GM21737 (cell line): ENCODE measurements around the gene ORC4.

Experiments used
- ATAC-seq: cut with Tn5 transposase; IDR thresholded peaks from one replicate; pipeline ENCODE4 v1.9.1; 2021; ENCODE audit warnings: mild to moderate bottlenecking, moderate library complexity; ENCODE audit not compliant: unreplicated experiment

ORC4 gene

GRCh38 chr2:148020111-148021058, at the start of gene ORC4:
TSS of gene ORC4 (minus strand) at chr2:148020737. CDS start at chr2:147975958, 44,779 bp downstream.
- ATAC-seq = peak; percentile 84

GRCh38 chr2:148067801-148068200, 47.3 kb upstream of the ORC4 start:
- ATAC-seq = no peak

GRCh38 chr2:148065936-148066335, 45.4 kb upstream of the ORC4 start:
- no peak for ATAC-seq

DNA sequence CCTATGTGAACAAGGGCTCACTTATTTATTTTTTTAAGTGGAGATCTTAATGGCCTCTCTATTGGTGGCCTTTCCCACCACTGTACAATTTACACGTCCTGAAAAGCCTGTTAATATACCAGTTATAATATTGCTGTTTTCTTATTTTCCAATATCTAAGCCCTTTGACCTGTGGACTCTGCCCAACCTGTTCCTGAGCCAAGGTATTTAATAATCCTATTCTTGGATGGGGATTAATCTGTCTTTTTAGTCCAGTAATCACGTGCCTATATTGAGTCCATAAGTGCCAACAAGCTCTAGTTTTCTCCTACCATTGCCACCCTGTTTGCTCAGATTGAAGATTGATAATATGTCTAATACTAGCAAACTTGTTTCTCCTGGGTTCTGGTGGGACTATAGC, 43.1 kb upstream of the ORC4 start:
- ATAC-seq = no peak

- ATAC-seq = no peak
These were observed 38.1 kb upstream of the ORC4 start for GRCh38 chr2:148058641-148059040.

DNA sequence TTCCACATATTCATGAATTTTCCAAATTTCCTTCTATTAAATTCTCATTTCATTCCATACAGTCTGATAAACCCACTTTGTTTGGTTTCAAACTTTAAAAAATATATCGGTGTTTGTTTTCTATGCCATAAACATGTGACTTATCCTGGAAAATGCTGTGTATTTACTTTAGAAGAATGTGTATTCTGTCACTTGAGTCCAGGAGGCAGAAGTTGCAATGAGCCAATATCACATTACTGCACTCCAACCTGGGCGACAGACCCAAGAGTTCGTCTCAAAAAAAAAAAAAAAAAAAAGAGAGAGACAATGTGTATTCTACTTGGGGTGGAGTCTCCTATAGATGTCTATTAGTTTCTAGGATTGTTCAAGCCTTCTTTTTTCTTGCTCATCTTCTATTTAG, 32.1 kb upstream of the ORC4 start:
- ATAC-seq = no peak

DNA sequence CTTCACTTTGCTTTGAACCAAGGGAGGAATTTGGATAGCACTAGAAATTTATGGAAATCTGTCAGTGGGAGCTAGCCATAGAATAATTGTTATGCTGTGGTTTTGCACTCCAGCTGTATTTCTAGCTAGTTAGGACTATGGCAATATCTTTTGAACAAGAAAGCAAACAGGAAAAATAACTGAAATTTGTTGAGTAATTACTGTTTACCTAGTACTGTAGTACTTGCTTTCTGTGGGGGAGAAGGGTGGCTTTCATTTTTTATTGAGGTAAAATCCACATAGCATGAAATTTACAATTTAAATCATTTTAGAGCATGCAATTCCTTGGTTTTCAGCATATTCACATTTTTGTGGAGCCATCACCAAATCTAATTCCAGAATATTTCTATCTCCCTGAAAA, 28.7 kb upstream of the ORC4 start:
- ATAC-seq = no peak

DNA sequence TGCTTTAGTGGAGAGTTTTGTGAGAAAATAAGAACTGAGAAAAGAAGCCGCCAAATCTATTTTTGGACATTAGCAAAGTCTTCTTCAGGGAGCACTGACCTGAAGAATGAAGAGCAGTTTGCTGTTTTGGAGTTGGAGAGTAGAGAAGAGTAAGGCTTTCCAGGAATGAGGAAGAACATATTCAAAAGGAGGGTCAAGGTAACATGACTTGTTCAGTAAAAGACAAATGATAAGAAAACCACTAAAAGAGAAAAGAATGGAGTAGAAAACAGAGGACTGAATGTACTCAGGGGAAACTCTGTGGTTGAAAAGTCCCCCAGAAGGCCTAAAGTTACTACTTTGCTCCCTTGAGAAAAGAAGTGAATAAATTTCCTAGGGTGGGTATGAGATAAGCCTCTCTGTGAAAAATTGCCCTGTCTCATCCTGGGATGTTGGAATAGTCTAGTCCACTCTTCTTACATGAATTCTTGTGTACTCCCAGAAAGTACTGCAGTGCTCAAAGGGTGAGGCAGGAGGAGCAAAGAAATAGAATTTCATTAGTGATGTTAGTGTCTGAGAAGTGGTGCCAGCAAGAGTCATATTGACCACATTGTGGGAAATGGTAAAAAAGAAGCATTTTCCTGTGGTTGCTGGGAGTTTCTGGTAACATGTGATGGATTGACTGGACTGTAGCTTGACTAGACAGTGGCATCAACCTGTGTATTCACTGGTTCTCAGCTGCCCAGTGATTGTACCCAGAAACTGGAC, 28.1 kb upstream of the ORC4 start:
- ATAC-seq = peak; percentile 61

DNA sequence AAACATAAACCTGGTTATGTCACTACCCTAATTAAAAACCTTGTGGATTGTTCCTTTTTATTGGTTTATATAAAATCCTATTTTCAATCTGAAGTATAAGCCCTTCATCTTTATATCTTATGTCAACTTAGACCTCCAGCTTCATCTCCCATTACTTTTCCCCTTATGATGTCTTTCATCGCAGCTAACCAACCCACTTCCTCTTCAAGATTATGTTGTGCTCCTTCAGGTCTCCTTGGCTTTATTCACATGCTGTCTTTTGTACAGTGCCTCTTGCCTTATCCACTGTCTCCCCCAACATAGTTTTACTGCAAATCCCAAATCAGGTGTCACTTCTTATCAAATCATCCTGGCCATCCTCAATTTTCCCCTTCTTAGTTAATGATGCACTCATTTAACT, 26.3 kb upstream of the ORC4 start:
- ATAC-seq = no peak

DNA sequence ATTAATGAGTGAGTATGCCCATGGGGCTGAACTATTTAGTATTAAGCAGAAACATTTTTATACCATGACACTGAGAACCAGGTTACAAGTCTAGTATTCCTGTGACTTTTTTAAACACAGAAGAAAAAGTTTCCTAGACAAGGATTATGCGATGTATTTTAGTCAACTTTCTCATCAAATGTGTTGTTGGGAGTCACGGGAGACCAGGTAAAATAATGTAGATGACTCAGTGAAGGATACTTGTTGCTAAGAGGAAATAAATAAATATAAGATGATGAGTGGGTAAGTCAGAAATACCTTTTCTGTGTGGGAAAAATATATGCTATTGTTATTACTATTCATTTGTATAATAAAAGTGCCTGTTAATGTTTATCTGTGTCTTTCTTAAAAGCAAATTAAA, 23.8 kb upstream of the ORC4 start:
- no peak for ATAC-seq

DNA sequence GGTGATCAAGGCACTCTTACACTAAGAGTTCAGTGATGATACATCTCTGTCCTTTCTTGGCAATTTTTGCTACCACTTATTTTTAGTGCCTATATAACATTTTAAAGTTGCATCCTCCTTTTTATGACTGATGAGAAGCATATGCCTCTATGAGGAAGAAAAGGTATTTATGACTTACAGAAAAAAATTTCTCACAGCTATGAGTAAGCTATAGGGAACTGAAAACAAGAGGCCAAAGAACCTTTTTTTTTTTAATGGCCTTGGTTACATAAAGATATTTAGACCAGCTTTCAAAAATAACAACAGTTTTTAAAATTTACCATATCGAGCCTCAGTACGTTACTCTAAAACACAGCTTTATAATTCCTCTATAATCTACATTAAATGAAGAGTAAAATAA, 21.7 kb upstream of the ORC4 start:
- peak; percentile 67 for ATAC-seq

DNA sequence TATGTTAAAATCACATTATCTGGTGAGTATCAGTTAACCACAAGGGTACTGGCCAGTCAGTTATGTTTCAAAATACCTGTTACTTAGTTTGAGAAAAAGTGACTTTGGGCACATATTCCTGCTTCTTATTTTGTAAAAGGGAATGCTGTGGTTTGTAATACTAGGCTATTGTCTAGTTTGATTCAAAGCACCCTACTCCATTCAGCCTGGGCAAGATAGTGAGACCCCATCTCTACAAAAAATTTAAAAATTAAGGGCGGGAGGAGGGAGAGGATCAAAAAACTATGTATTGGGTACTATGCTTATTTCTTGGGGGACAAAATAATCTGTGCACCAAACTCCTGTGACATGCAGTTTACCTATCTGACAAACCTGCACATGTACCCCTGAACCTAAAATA, 19.2 kb upstream of the ORC4 start:
- ATAC-seq = no peak

DNA sequence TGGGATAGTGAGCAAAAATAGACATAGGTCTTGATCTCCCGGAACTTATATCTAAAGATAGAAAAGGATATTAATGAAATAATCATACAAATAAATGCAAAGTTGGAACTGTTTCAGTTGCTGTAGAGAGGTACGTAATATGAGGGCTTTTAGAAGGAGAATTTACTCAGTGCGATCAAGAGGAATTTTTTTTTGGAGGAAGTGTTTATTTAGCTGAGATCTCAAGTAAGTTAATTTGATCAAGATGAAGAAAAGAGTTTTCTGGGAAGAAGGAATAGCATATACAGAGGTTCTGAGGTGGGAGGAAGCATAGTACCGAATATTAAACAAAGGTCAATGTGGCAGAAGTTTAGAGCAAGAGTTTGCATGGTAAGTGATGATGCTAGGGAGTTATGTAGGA, 11.7 kb upstream of the ORC4 start:
- no peak for ATAC-seq

DNA sequence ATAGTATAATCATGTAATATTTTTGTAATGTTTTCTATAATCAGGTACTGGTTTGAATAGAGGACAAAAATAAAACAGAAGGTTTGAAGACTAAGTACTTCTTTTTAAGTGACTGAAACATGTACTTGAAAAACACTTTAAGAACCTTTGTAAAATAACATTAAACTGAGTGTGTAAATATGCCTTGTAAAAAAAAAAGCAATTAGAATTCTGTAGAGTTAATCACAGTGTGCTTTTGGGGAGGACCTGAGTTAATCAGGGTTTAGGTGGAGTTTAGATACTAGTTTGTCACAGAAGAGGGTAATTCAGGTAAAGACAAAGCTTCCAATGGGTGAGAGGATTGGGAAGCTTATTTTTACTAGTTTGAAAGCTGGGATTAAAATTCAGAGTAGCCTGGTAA, 10.6 kb upstream of the ORC4 start:
- no peak for ATAC-seq

DNA sequence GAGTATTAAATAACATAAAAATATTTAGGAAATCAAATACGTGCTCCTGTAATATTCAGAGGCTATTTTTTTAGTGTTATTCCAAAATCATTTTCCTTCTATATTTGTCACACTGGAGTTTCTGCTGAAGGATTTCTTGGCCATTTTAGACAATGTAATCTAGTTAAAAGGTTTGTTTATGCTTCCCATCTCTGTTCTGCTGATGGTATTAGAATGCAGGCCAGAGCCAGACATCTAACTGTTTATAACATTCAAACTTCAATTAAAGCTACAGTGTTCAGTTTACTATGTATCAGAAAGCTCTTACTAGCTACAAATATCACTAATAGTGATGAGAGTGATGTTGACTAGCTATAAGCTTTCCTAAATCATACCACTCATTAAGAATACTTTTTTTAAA, 8.2 kb upstream of the ORC4 start:
- ATAC-seq = no peak

DNA sequence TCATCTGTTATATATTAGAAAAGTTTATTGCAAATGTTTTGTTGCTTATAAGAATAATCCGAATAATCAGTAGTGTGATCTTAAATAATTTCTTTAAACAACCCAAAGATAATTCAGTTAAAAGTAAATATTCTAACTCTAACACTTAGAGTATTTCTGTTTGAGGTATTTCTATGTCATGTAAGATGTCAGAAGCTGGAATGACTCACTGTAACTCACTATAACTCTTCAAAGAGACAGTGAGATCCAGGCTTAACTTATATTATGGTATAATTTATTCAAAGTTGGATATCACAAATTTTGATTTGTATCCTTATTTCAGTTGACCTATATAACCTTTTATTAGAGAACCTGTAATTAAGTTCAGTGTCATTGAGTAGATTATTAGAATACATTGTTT, 7.3 kb upstream of the ORC4 start:
- ATAC-seq = no peak

- no peak for ATAC-seq
These were observed 6.0 kb upstream of the ORC4 start for GRCh38 chr2:148026573-148026972.

- peak; percentile 32 for ATAC-seq
These were observed 3.3 kb upstream of the ORC4 start for GRCh38 chr2:148023861-148024260.

DNA sequence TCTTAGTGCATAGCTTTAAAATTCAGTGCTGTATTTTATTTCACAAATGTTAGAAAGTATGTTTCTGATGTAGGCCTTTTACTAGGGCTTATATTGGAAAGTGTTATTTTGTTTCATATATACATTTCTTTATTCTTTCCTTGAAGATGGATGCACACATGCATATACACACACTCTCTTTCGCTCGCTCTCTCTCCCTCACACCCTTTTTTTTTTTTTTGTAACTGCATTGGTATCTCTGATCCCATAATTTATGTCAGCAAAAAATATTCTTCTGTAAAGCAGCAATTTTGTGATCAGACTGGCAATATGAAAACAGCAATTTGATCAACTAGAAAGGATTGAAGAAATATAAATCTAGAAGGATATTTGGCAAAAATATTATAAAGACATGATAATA, 2.3 kb upstream of the ORC4 start:
- ATAC-seq = no peak

DNA sequence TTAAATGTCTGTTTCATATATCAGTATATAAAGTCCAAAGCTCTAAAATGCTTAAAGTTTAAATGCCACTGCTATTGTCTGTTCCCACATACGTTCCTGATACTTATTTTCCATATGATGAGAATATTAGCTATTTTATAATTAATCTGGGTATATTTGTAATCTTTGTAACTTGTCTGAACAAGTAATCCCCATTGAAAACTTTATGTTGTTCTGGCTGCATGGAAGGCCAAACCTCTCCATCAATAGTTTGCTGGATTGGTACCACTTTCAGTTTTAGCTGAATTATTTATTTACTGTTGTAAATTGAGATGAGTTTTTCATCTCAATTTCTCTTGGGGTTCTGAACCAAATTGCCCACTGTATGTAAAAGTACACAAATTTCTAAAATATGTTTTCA, 1.8 kb upstream of the ORC4 start:
- no peak for ATAC-seq

- ATAC-seq = no peak
These were observed 1.3 kb upstream of the ORC4 start for GRCh38 chr2:148021886-148022285.
